AG04450 (cell line): ENCODE data around the gene SENP1. TPM values are rescaled to one million over a fixed set of nuclear protein-coding genes. Genes with fewer than 3 reads are reported as not detected.

Experiments used
- CTCF ChIA-PET: fragments of 300-600, 350-600 bp; formaldehyde crosslinking; extraction: SDS; loops from one replicate; lab custom pipeline; 2022; ENCODE audit warnings: antibody characterized with exemption, inconsistent platforms; lab: Charles Lee
- POLR2A ChIA-PET: fragments of 350-600 bp; formaldehyde crosslinking; extraction: SDS; loops from one replicate; lab custom pipeline; 2021; ENCODE audit warnings: antibody characterized with exemption, inconsistent platforms; lab: Yijun Ruan, JAX
- DNase-seq: peaks from one replicate; pipeline ENCODE4 v3.0.0-alpha.2; 2011; ENCODE audit warnings: low read depth, low spot score
- H3K27ac ChIP-seq: one replicate; pipeline ENCODE4 v1.5.1; 2012; ENCODE audit warnings: low read depth, low read length, control low read depth
- H3K27me3 ChIP-seq: one replicate; pipeline ENCODE4 v1.6.0; 2012; ENCODE audit warnings: low read length; ENCODE audit not compliant: control insufficient read depth, insufficient read depth
- H3K4me3 ChIP-seq: 2 replicates; pipeline ENCODE4 v1.5.1; 2011; ENCODE audit warnings: mild to moderate bottlenecking, low read depth, low read length, control low read depth
- H3K9me3 ChIP-seq: 2 replicates; pipeline ENCODE4 v1.5.1; 2012; ENCODE audit warnings: low read length; ENCODE audit not compliant: control insufficient read depth, insufficient read depth
- polyA plus RNA-seq: library from polyadenylated mRNA; depleted of rRNA; stranded (reverse); fragments of >200 nt; gene quantifications from 2 replicates; pipeline ENCODE4 v1.2.3, GENCODE V29; 2011
- TF ChIP-seq, protein P1 (sequence below): IDR thresholded peaks from 2 replicates; pipeline ENCODE4 v1.5.1; 2011; ENCODE audit warnings: low read depth, low read length, control low read depth, inconsistent platforms

Gene SENP1
- polyA plus RNA-seq, 1 experiment = 26.4 TPM

DNA sequence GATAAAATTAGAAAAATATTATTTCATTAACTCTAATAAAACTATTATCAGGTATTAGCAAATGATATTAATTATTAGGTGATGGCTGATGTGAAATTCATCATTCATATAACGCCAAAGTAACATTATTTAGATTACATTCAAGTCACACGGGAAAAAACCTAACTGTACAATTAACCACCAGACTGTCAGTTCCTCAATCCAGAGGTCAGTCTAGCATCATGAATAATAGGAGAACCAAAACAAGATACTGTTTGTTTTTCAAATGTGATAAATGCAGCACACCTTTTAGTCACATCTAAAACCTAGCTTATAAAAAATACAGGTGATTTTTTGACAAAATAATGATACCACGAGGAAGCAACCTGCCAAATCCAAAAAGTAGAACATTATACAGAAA, 19.6 kb downstream of the SENP1 start:
- no peaks in the 10 kb centered on the region for H3K9me3 ChIP-seq
- TF ChIP-seq, protein P1, sequence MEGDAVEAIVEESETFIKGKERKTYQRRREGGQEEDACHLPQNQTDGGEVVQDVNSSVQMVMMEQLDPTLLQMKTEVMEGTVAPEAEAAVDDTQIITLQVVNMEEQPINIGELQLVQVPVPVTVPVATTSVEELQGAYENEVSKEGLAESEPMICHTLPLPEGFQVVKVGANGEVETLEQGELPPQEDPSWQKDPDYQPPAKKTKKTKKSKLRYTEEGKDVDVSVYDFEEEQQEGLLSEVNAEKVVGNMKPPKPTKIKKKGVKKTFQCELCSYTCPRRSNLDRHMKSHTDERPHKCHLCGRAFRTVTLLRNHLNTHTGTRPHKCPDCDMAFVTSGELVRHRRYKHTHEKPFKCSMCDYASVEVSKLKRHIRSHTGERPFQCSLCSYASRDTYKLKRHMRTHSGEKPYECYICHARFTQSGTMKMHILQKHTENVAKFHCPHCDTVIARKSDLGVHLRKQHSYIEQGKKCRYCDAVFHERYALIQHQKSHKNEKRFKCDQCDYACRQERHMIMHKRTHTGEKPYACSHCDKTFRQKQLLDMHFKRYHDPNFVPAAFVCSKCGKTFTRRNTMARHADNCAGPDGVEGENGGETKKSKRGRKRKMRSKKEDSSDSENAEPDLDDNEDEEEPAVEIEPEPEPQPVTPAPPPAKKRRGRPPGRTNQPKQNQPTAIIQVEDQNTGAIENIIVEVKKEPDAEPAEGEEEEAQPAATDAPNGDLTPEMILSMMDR = no peak
- H3K27me3 ChIP-seq = no peaks in the 10 kb centered on the region
- ChIA-PET POLR2A (no interaction called here), CTCF (interaction anchor here (0.6 to 1.0 kb wide), 2 partner anchors 35 to 532 kb away, joined by 3 to 4 read pairs; no protein-coding TSS in a partner anchor)
- DNase-seq = no peak
- H3K4me3 ChIP-seq = no peak overlapping the region
- no peak overlapping the region for H3K27ac ChIP-seq

DNA sequence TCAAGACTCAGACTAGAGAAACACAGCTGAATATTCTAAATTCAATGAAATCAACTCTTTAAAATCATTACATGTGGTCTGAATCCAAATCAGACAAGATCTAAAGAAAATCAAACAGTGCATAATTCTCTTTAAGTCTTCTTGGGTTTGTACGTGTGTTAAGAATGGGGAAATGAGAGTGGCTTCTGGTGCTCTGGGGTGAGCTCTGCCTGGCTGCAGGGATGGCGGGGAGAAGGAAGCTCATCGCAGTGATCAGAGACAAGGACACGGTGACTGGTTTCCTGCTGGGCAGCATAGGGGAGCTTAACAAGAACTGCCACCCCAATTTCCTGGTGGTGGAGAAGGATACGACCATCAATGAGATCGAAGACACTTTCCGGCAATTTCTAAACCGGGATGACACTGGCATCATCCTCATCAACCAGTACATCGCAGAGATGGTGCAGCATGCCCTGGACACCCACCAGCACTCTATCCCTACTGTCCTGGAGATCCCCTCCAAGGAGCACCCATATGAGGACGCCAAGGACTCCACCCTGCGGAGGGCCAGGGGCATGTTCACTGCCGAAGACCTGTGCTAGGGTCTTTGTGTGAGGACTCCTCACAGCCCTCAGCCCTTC, 20.9 kb downstream of the SENP1 start:
- POLR2A ChIA-PET = no interaction called here
- TF ChIP-seq, protein P1 = no peak
- Histone ChIP-seq H3K27ac (no peak overlapping the region), H3K9me3 (no peaks in the 10 kb centered on the region), H3K4me3 (no peak overlapping the region), H3K27me3 (no peaks in the 10 kb centered on the region)
- no peak for DNase-seq
- CTCF ChIA-PET = interaction anchor here (0.5 to 3.8 kb wide), 6 partner anchors 13 to 105 kb away, joined by 3 to 24 read pairs (median 4); partner anchors contain the start of gene ASB8

DNA sequence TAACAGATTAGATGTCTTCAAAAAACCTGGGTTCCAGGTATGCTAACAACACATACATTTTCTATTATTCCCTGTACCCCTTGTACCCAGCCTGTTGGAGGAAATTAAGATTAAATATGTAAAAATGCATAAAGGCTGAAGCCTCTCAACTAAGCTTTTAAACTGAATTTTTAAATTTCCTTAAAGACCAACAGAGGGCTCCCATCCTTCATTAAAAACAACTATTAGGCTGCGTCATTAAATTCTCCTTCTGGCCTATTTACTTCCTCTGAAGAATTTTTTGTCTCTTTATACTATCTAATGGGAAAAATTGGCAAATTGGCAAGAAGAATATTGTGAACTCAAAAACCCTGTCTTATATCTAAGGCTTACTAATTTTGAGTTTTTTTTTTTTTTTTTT, 21.8 kb downstream of the SENP1 start:
- CTCF ChIA-PET = interaction anchor here (1.0 to 3.8 kb wide), 5 partner anchors 12 to 105 kb away, joined by 3 to 24 read pairs (median 4); partner anchors contain the start of gene ASB8
- TF ChIP-seq, protein P1 = peak; percentile 39
- Histone ChIP-seq H3K27ac (no peak overlapping the region), H3K9me3 (no peaks in the 10 kb centered on the region), H3K4me3 (no peak overlapping the region), H3K27me3 (no peaks in the 10 kb centered on the region)
- no peak for DNase-seq
- POLR2A ChIA-PET = interaction anchor here (0.6 kb wide), 1 partner anchor 67 kb away, joined by 3 read pairs; no protein-coding TSS in a partner anchor

GRCh38 chr12:48080821-48081220, 25.1 kb downstream of the SENP1 start:
- POLR2A ChIA-PET = no interaction called here
- H3K27ac ChIP-seq = no peak overlapping the region
- no peak for DNase-seq
- TF ChIP-seq, protein P1 = no peak
- H3K9me3 ChIP-seq = no peaks in the 10 kb centered on the region
- H3K27me3 ChIP-seq = no peaks in the 10 kb centered on the region
- no peak overlapping the region for H3K4me3 ChIP-seq
- CTCF ChIA-PET = interaction anchor here (2.2 kb wide), 1 partner anchor 108 kb away, joined by 6 read pairs; no protein-coding TSS in a partner anchor

- POLR2A ChIA-PET = no interaction called here
- DNase-seq = no peak
- Histone ChIP-seq H3K27me3 (no peaks in the 10 kb centered on the region), H3K27ac (no peak overlapping the region), H3K4me3 (no peak overlapping the region), H3K9me3 (no peaks in the 10 kb centered on the region)
- CTCF ChIA-PET = no interaction called here
- TF ChIP-seq, protein P1 = no peak
Measured at GRCh38 chr12:48080285-48080684, 25.6 kb downstream of the SENP1 start.
